ENCODE results near the gene FABP7. TPM values are rescaled to one million over a fixed set of nuclear protein-coding genes. Genes with fewer than 3 reads are reported as not detected.
"Not testable (repeated sequence)": the region's sequence is repeated elsewhere in the genome, so short reads cannot be mapped to it uniquely, and the experiment has no call there.

The FABP7 gene
- not detected for polyA plus RNA-seq (2012; ENCODE audit: missing spikeins)

DNA sequence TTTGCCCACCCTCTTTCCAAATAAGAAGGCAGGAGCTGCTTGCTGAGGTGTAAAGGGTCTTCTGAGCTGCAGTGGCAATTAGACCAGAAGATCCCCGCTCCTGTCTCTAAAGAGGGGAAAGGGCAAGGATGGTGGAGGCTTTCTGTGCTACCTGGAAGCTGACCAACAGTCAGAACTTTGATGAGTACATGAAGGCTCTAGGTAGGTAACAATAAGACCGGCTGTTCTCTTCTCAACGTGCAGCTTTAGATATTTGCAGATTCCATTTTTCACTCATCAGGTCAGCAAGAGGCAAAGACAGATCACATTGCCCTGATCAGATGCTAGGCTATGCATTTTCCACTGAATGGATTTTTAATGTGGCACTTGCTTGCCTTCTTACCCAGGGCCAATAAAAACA, at the start of gene FABP7:
TSS of gene FABP7 (plus strand) at position 50 of the 400 bp plus-strand sequence. CDS start at position 129, 79 bp downstream.
- no peak for DNase-seq (ENCODE audit: insufficient read length)
- TF ChIP-seq TAF1 (IDR thresholded peaks at IDR 0.05; ENCODE audit: borderline replicate concordance, low read depth, low read length), result no peak
- no peak for TF ChIP-seq POLR2AphosphoS5 (IDR thresholded peaks at IDR 0.05; ENCODE audit: low read depth, low read length)
- TF ChIP-seq POLR2A (IDR thresholded peaks at IDR 0.05; ENCODE audit: low read depth, low read length), result no peak
- FAIRE-seq, result no peak

DNA sequence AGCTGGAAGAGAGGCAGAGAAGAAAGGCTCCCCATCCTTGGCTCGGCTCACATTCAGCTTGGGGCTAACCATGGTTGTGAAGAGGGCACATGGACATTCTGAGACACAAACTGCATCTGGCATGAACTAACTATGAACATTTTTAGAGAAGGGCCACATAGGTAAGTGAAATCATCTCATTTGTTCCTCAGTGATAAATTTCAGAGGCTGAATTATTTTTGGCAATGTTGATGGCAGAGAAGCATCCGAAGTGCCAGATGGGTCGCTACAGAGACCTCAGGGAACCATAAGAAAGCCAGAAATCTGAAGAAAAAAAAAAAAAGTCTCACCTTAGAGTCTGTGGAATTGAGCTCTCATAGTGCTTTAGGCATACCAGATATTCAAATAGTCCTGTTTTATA, 49.2 kb upstream of the FABP7 start:
- FAIRE-seq (no peak), DNase-seq (ENCODE audit: insufficient read length) (no peak)
- TF ChIP-seq POLR2A (IDR thresholded peaks at IDR 0.05; ENCODE audit: low read depth, low read length) (no peak), TAF1 (IDR thresholded peaks at IDR 0.05; ENCODE audit: borderline replicate concordance, low read depth, low read length) (no peak), POLR2AphosphoS5 (IDR thresholded peaks at IDR 0.05; ENCODE audit: low read depth, low read length) (no peak)

DNA sequence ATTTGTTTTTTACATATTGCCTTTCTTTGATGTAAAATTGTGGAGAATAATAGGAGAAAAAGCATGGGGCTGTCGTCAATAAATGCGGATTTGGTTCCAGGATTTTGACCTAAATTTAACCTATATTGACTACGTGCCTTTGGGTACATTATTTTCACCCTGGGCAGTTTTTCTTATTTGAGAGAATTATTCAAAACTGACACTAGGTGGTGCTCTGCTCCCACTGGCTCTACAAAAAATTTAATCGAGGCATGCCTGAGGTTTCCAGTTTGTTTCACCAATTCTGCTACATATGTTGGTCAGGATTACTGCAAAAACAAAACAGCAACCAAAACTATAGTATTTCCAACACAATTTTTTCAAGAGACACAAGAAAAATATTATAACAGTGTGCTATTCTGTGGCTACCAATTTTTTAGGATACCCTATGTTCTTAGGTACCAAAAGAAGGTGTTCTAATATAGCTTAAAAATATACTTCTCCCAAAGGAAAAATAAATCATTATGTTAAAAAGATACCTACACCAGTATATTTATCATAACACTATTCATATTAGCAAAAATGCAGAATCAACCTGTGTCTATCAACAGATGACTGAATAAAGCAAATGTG, 48.6 kb upstream of the FABP7 start:
- DNase-seq (ENCODE audit: insufficient read length), result no peak
- no peak for FAIRE-seq
- no peak for TF ChIP-seq POLR2AphosphoS5 (IDR thresholded peaks at IDR 0.05; ENCODE audit: low read depth, low read length)

DNA sequence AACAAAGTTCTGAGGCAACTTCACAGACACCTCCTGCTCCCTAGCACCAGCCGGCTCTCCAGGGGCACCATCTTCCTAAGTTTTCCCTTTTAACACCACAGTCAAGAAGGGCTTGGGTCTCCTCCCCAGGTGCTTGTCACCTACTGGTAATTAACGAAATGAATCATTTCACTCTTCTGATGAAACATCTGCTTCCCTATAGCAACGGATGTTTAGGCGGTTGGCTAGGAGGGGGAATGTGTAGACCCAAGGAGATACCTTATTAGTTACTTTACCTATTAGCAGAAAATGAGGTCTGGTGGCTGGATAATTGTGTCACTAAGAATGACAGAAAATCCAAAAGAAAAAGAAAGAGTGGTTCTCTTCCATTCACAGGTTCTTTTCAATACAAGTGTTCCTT, 46.3 kb upstream of the FABP7 start:
- no peak for TF ChIP-seq TAF1 (IDR thresholded peaks at IDR 0.05; ENCODE audit: borderline replicate concordance, low read depth, low read length)
- no peak for TF ChIP-seq POLR2AphosphoS5 (IDR thresholded peaks at IDR 0.05; ENCODE audit: low read depth, low read length)
- TF ChIP-seq POLR2A (IDR thresholded peaks at IDR 0.05; ENCODE audit: low read depth, low read length), result no peak
- FAIRE-seq, result no peak
- DNase-seq (ENCODE audit: insufficient read length), result no peak

DNA sequence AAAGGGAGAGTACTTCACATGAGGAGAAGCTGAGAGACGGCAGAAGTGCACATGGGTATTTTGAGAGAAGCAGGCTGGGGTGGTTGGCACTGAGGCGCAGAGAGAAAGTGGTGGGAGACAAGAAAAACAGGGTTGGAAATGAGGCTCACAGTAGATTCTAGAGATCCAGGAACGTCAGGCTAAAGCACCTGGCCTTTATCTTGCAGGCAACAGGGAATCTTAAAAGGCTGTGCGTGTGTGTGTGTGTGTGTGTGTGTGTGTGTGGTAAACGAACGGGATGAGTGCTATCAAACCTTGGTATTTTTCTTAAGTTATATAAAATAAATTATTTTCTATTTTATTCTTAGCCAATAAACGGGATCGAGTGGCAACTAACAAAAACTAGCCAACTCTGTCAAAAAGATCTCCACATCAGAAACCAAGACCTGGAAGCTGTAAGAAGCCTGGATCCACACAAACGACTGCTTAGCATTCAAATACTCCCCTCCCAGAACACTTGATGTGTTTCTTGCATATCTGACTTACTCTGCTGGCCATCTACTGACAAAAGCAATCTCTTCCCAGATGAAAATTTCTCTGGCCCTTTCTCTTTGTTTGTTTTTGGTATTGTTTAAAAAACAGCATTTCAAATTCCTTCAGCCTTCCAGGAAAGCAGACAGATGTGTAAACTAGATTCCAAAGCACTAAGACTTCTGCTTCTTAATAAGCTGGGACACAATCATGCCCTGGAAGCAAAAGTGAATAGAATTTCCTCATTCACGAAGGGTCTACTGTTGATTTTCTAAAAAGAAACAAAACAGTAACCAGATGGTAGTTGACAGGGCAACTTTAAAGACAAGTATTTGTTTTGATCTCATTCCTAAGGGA, 44.8 kb upstream of the FABP7 start:
- FAIRE-seq, result no peak
- TF ChIP-seq POLR2A (IDR thresholded peaks at IDR 0.05; ENCODE audit: low read depth, low read length) (no peak), POLR2AphosphoS5 (IDR thresholded peaks at IDR 0.05; ENCODE audit: low read depth, low read length) (no peak), TAF1 (IDR thresholded peaks at IDR 0.05; ENCODE audit: borderline replicate concordance, low read depth, low read length) (no peak)
- DNase-seq (ENCODE audit: insufficient read length), result no peak

DNA sequence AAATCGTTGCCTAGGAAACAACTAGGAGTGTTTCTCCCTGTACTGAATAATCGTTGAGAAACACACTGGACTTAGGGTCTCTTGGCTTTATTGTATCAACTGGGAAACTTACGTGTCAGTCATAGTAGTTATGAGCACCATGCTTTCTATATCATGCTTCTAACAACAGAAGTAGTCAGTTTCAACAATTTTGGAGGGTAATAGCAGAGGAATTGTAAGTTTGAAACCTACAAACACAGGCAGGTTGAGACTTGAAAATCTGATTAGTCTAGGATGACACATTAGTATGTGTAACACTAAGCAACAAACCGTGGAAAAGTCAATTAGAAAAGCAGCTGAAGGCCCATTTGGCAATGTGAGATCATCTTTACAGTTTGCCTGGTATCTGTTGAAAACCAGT, 43.9 kb upstream of the FABP7 start:
- no peak for TF ChIP-seq POLR2A (IDR thresholded peaks at IDR 0.05; ENCODE audit: low read depth, low read length)
- TF ChIP-seq TAF1 (IDR thresholded peaks at IDR 0.05; ENCODE audit: borderline replicate concordance, low read depth, low read length), result no peak
- TF ChIP-seq POLR2AphosphoS5 (IDR thresholded peaks at IDR 0.05; ENCODE audit: low read depth, low read length), result no peak
- no peak for FAIRE-seq
- DNase-seq (ENCODE audit: insufficient read length), result no peak

DNA sequence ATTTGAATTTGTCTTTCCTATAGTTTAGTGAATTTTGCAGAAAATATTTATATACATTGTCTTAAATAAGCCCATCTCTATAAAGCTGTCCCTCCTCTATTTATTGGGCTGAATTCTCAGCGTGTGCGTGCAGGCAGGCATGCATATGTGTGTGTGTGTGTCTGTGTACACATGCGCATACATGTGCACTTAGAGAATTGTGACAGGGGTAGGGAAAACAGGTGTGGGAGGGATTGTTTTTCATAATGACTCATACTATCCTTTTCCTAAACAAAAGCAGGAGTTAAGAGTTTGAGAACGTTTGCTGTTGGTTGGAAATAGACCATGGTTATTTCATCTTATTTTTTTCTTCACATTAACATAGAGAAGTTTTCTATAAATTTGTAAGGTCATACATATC, 43.4 kb upstream of the FABP7 start:
- FAIRE-seq (no peak), DNase-seq (ENCODE audit: insufficient read length) (no peak)
- no peak for TF ChIP-seq POLR2AphosphoS5 (IDR thresholded peaks at IDR 0.05; ENCODE audit: low read depth, low read length)

DNA sequence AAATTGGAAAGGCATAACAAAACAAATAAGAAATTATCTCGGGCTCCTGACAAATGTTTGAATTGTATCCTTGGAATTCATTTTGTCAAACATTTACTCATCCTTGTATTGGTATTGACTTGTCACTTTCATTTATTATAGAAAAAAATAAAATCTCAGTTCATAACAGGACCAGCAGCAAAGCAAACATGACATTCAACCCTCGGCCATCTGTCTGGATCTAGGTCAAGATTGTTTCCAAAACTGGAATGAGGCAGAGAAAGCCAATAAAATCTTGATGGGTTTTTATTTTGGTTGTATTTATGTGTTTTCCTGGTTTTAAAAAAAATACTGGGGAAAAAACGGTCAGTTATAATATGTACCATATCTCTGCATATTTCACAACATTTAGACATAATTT, 42.9 kb upstream of the FABP7 start:
- no peak for FAIRE-seq
- TF ChIP-seq POLR2AphosphoS5 (IDR thresholded peaks at IDR 0.05; ENCODE audit: low read depth, low read length) (no peak), TAF1 (IDR thresholded peaks at IDR 0.05; ENCODE audit: borderline replicate concordance, low read depth, low read length) (no peak), POLR2A (IDR thresholded peaks at IDR 0.05; ENCODE audit: low read depth, low read length) (no peak)

DNA sequence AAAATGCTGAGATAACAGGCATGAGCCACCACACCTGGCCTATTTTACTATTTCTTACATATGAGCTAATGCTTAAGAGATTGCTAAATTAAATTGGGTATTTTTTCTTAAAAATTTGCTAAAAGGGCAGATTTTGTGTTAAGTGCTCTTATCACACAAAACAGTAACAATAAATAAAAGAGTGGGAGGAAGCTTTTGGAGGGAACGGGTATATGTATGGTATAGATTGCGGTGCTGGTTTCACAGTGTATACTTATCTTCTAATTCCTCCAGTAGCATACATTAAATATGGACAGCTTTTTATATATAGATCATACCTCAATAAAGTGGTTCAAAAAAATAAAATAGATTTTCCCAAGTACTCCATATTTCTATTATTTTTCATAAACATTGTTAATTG, 39.4 kb upstream of the FABP7 start:
- no peak for TF ChIP-seq TAF1 (IDR thresholded peaks at IDR 0.05; ENCODE audit: borderline replicate concordance, low read depth, low read length)
- no peak for TF ChIP-seq POLR2A (IDR thresholded peaks at IDR 0.05; ENCODE audit: low read depth, low read length)
- no peak for TF ChIP-seq POLR2AphosphoS5 (IDR thresholded peaks at IDR 0.05; ENCODE audit: low read depth, low read length)
- FAIRE-seq (no peak), DNase-seq (ENCODE audit: insufficient read length) (no peak)

More for the DNA sequence above, 42.9 kb upstream of the FABP7 start:
- no peak for DNase-seq (ENCODE audit: insufficient read length)

DNA sequence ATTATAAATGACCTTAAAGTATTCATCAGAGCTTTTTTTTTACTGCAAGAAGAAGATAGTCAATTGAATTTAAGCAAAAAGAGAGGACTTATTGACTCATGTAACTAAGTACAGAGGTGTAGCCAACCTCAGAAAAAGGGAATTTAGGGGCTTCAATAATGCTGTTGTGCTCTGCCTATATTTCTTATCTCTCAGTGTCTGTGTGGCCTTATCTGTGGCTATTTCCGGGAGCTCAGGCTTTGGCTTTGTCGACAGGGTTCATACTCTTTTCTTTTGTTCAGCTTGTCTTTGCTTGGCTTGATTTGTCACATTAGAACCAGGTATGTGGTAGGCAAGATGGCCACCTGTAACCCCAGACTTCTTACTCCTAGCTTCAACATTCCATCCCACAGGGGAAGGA, 38.6 kb upstream of the FABP7 start:
- no peak for DNase-seq (ENCODE audit: insufficient read length)
- no peak for TF ChIP-seq POLR2AphosphoS5 (IDR thresholded peaks at IDR 0.05; ENCODE audit: low read depth, low read length)
- TF ChIP-seq TAF1 (IDR thresholded peaks at IDR 0.05; ENCODE audit: borderline replicate concordance, low read depth, low read length), result no peak
- TF ChIP-seq POLR2A (IDR thresholded peaks at IDR 0.05; ENCODE audit: low read depth, low read length), result no peak
- no peak for FAIRE-seq

DNA sequence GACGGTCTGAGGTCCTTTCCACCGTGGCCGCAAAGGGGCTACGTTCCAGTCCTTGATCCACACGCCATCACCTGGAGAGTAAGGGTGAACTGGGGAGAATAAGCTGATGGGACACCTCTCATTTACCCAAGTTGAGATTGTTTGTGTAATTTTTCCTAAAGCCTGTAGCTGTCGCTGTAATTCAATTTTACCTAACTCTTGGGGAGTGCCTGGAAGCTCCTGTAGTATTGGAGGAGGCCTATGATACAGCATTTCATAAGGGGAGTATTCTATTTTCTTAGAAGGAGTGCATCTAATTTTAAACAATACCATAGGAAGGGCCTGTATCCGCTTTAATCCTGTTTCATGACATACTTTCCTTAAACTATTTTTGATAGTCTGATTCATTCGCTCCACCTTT, 35.3 kb upstream of the FABP7 start:
- DNase-seq (ENCODE audit: insufficient read length); FAIRE-seq: not testable (repeated sequence)

DNA sequence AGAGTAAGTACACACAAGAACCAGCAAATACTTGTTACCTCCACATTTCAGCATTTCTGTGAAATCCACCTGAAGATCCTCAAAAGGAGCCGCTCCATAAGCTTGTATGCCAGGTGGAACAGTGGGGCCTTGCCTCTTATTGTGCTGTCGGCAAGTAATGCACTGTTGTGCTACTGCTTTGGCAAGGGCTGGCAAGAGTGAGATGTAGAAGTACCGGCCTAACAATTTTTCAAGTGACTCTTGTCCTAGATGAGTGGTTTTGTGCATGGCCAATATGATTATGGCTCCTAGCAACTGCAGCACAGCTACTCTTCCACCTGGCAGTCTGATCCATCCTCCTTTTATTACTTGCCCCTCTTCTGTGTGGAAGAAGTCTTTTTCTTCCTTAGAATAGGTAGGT, 34.7 kb upstream of the FABP7 start:
- not testable (repeated sequence) for DNase-seq (ENCODE audit: insufficient read length); FAIRE-seq

DNA sequence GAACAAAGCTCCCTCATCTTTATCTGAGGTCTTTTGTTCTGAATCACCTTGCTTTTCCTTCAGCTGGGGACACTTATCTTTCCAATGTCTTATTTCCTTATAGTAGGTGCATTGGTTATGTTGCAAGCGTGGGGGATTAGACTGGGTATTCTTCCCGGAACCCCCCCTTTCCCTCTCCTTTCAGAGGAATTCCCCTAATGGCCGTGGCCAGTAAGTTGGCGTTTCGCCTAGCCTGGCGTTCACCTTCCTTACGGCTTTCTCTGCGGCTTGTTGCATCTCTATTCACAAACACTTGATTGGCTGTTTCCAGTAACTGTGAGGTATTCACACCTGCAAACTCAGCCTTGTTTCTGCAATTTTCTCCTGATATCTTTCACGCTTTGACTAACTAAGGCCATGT, 32.8 kb upstream of the FABP7 start:
- FAIRE-seq (no peak), DNase-seq (ENCODE audit: insufficient read length) (no peak)
- no peak for TF ChIP-seq POLR2AphosphoS5 (IDR thresholded peaks at IDR 0.05; ENCODE audit: low read depth, low read length)
- TF ChIP-seq POLR2A (IDR thresholded peaks at IDR 0.05; ENCODE audit: low read depth, low read length), result no peak
- TF ChIP-seq TAF1 (IDR thresholded peaks at IDR 0.05; ENCODE audit: borderline replicate concordance, low read depth, low read length), result no peak
